T-helper 17 cell (primary cell): ENCODE measurements around the gene CRADD. TPM values are rescaled to one million over a fixed set of nuclear protein-coding genes. Genes with fewer than 3 reads are reported as not detected.

Experiments
- ATAC-seq: fragments of 150-1000 bp; cut with Tn5 transposase; 2 replicates; pipeline ENCODE4 v1.10.0; 2021; ENCODE audit warnings: mild to moderate bottlenecking, moderate library complexity
- DNase-seq, 3 donors: peaks; one replicate each; pipeline versions ENCODE4 v3.0.0 to v3.0.0-alpha.2; 2020 to 2021
- H3K9me3 ChIP-seq: one replicate; pipeline ENCODE4 v1.7.0; 2013; ENCODE audit warnings: low read length, mild to moderate bottlenecking; ENCODE audit not compliant: control insufficient read depth, poor library complexity, severe bottlenecking
- H3K27ac Mint-ChIP-seq: one replicate; pipeline ENCODE4 v1.8.0; 2022; ENCODE audit warnings: mild to moderate bottlenecking, moderate library complexity, mixed read lengths
- H3K27me3 Mint-ChIP-seq: one replicate; pipeline ENCODE4 v1.8.0; 2022; ENCODE audit warnings: mixed read lengths
- H3K36me3 Mint-ChIP-seq: one replicate; pipeline ENCODE4 v1.8.0; 2022; ENCODE audit warnings: low read depth, mixed read lengths
- H3K4me1 Mint-ChIP-seq: one replicate; pipeline ENCODE4 v1.8.0; 2022; ENCODE audit warnings: mild to moderate bottlenecking, mixed read lengths
- H3K4me3 Mint-ChIP-seq: one replicate; pipeline ENCODE4 v1.8.0; 2022; ENCODE audit warnings: mild to moderate bottlenecking, moderate library complexity, mixed read lengths
- total RNA-seq, 4 donors: library from RNA in 2 of 4; stranded (reverse) in 2 of 4; gene quantifications; one replicate each; pipeline ENCODE4 v1.2.3 and lab custom pipeline; 2022 to 2026

Gene CRADD
- total RNA-seq, 2 donors from 2014 or later: 13.0 to 14.4 TPM

DNA sequence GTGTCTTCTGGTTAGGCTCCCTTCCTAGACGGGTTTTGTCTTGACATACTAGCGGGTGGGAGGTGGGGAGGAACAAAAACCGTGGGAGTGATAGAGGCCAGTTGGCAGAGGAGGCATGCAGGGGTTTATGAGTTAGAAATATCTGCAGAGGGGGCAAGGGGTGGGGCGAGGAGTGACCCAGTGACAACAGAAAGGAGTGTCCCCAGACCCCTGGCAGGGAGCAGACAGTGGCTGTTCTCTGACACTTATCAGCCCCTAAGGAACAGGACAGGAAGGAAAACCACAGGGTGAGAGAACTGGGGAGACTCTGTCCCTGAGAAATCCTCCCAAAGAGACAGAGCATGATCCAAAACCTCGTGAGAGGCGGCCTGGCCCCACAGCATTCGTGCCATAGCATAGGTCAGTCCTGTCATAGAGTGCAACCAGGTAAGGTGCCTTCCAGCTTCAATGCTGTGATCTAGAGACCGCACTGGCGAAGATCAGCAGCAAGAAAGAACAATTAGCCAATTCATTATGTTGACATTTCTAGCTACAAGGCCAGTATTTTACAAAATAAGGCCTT, 141.4 kb downstream of the CRADD start:
- no peak for ATAC-seq
- Mint-ChIP-seq H3K4me3 (no peak overlapping the region), H3K36me3 (no peaks in the 10 kb centered on the region), H3K27ac (no peak overlapping the region), H3K27me3 (no peaks in the 10 kb centered on the region), H3K4me1 (peaks cover 3% of the 10 kb centered on the region)
- H3K9me3 ChIP-seq: no peaks in the 10 kb centered on the region
- DNase-seq: no peak

DNA sequence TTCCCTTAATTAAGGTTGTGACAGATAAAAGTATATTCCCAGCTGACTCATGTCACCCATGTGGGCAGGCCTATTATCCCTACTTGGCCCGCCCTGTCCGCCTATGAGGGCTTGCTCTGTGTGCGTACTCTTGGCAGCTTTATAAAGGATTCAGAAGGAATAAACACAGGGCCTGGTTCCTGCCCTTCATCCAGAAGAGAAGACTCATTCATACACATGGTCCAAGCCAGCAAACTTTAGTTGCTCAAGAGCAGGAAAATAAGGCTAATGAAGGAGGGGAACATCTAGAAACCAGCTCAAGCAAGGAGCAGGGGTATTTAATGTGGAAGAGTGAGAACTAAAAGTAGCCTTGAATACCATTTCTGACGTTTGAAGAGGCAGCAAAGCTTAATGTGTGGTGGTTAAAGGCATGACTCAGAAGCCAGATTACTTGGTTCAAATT, 141.9 kb downstream of the CRADD start:
- no peak overlapping the region for H3K4me3 Mint-ChIP-seq
- ATAC-seq: no peak

DNA sequence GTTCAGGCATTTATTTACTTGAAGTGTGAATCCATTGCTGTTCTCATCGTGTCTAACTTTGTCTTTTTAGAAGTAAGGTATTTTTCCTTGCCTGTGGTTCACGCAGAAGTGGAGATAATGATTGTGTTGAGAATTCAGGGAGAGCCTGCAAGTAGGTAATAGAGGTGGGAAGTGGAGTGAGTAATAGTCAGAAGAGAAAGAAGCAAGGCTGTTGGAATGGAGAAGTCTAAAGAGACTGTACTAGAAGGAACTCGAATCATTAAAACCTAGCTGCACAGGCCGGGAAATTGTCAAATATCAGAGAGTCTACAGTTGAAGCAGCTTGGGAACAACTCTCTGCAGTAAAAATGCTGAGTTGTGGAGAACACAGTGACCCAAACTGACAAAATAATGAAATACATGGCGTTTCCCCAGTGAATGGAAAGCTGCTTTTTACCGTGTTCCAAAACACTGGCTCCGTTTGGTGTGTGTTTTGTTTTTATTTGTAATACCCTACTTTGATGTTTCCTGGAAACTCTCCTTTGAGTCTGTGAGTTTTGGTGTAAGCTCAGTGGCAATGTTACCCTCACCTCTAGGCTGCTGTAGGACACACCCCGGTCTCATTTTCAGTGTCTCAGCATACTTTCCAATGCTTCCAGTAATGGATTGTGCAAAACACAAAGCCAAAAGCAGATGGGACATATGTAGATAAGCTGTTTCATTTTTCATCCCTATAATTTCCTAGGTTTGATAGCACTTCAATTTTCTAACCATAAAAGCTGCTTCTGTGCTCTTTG, 146.6 kb downstream of the CRADD start:
- Mint-ChIP-seq H3K36me3 (no peaks in the 10 kb centered on the region), H3K27me3 (no peaks in the 10 kb centered on the region), H3K4me1 (peaks cover 6% of the 10 kb centered on the region), H3K4me3 (no peak overlapping the region), H3K27ac (no peak overlapping the region)
- no peak for DNase-seq
- no peaks in the 10 kb centered on the region for H3K9me3 ChIP-seq
- ATAC-seq: no peak

More for the DNA sequence above, 141.9 kb downstream of the CRADD start:
- no peaks in the 10 kb centered on the region for H3K36me3 Mint-ChIP-seq
- H3K9me3 ChIP-seq: no peaks in the 10 kb centered on the region
- no peak for DNase-seq
- peaks cover 3% of the 10 kb centered on the region for H3K4me1 Mint-ChIP-seq
- H3K27ac Mint-ChIP-seq: no peak overlapping the region
- no peaks in the 10 kb centered on the region for H3K27me3 Mint-ChIP-seq

DNA sequence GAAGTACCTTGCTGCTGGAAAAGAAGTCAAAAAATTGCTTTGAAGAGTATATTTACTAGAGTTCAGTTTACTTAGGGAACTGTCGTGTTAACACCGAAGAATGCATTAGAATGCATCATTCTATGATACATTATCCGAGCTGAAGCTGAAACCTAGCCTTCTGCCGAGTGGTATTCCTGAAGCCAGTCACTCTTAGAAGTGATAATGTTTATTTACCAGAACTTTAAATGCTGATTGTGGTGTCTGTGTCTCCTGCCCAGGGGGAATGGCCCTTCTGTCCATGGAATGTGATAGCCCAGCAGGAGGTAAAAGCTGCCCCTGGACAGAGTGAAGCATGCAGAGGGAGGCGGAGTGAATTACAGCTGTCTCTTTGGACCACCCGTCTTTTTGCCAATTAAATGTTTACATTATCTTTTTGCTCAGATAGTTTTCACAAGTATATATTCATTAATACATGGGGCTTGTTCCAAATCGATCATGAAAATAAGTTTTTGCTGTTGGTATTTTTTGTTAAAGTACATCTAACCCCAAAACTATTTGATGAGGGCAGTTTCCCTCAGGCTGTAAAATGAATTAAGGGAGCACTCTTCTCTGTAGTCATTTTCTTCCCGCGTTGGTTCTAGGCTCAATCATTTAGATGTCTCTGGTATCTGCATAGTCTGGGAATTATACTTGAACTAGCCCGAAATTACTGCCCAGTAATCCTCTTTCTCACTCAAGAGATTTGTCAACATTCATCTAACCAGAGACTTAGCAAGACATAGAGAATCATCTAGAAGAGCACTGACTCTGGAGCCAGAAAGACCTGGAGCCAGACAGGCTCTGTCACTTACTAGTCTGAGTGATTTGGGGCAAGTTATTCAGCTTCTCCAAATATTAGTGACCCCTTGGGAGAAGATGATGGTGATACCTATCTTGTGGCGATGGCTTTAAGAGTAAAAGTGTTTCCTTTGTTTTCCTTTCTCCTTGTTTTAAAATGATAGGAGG, 147.6 kb downstream of the CRADD start:
- DNase-seq: no peak
- no peaks in the 10 kb centered on the region for H3K36me3 Mint-ChIP-seq
- no peaks in the 10 kb centered on the region for H3K9me3 ChIP-seq
- no peak for ATAC-seq
- H3K4me3 Mint-ChIP-seq: no peak overlapping the region
- H3K27ac Mint-ChIP-seq: no peak overlapping the region
- peaks cover 8% of the 10 kb centered on the region for H3K4me1 Mint-ChIP-seq
- H3K27me3 Mint-ChIP-seq: no peaks in the 10 kb centered on the region

DNA sequence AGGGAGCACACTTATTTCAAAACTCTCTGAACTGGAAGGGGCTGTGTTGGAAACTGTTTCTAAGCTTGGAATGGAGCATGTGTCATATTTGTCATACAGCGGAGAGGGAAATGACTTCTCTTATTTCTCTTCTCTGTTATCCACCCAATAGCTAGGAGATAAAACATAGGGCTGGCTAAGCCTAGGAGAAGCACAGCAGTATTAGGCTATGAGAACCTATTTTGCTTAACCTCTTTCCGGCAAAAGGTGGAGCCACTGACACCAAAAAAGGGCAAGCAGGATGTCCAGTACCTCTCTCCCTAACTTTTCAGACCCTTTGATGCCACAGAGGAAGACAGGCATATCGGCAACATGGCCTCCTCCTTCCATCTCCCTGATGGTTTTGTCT, 148.3 kb downstream of the CRADD start:
- no peak overlapping the region for H3K27ac Mint-ChIP-seq
- H3K36me3 Mint-ChIP-seq: no peaks in the 10 kb centered on the region
- no peaks in the 10 kb centered on the region for H3K9me3 ChIP-seq
- H3K27me3 Mint-ChIP-seq: no peaks in the 10 kb centered on the region
- peaks cover 8% of the 10 kb centered on the region for H3K4me1 Mint-ChIP-seq
- DNase-seq (no peak), ATAC-seq (no peak)
- no peak overlapping the region for H3K4me3 Mint-ChIP-seq

DNA sequence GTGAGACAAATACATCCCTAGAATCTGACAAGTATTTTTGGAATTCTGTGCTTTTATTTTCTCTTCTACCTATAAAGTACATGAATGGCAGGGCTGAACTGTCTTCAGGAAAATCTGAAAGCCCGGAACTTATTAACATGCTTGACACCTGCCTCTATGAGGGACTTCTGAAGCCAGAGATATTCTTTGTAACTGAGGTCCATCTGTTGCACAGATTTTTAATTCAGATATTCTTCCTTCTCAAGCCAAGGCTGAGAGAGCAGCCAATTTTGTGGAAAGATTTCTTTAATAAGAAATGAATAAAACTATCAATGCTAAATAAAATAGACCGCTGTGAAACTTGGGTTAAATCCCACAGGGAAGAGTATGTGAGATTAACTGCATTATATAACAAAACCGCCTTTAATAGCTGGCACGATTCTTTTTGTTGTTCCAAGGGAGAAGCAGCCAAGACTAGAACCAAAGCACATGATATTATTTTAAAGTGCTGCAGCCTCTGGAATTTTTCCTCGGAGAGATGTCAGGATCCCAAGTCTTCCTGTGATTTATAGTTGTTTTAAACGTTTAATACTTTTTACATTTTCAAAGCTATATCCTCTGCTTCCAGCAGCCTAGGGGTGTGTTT, 148.9 kb downstream of the CRADD start:
- DNase-seq: no peak

DNA sequence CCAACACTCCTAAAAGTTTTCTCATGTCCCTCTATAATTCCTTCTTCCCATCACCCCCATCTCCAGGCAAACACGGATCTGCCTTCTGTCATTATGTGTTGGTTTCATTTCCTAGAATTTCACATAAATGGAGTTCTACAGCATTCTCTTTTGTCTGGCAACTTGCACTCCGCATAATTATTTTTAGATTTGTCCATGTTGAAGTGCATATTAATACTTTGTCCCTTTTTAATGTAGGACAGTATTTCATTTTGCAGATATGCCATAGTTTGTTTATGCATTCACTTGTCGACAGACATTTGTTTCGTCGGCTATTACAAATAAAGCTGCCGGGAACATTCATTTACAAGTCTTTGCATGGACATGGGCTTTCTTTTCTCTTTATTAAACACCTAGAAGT, 150.0 kb downstream of the CRADD start:
- H3K4me3 Mint-ChIP-seq: no peak overlapping the region
- DNase-seq: no peak
- H3K9me3 ChIP-seq: no peaks in the 10 kb centered on the region
- H3K36me3 Mint-ChIP-seq: no peaks in the 10 kb centered on the region
- no peaks in the 10 kb centered on the region for H3K27me3 Mint-ChIP-seq
- peaks cover 8% of the 10 kb centered on the region for H3K4me1 Mint-ChIP-seq
- H3K27ac Mint-ChIP-seq: no peak overlapping the region
- no peak for ATAC-seq

More for the DNA sequence above, 148.9 kb downstream of the CRADD start:
- no peak for ATAC-seq
- no peak overlapping the region for H3K4me3 Mint-ChIP-seq
- peaks cover 8% of the 10 kb centered on the region for H3K4me1 Mint-ChIP-seq
- no peak overlapping the region for H3K27ac Mint-ChIP-seq
- H3K9me3 ChIP-seq: no peaks in the 10 kb centered on the region
- H3K27me3 Mint-ChIP-seq: no peaks in the 10 kb centered on the region
- no peaks in the 10 kb centered on the region for H3K36me3 Mint-ChIP-seq

DNA sequence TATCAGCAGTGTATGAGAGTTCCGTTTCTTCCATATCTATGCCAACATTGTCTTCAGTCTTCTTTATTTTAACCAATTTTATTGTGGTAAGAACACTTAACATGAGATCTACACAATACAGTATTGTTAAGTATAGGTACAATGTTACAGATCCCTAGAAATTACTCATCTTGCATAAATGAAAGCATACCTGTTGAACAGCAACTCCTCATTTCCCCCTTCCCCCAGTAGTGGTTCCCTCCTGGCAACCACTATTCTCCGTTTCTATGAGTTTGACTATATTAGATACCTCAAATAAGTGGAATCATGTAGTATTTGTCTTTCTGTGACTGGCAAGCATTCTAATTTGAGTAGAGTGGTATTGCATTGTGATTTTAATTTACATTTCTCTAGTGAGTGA, 150.5 kb downstream of the CRADD start:
- DNase-seq (no peak), ATAC-seq (no peak)
- peaks cover 5% of the 10 kb centered on the region for H3K4me1 Mint-ChIP-seq
- no peaks in the 10 kb centered on the region for H3K27me3 Mint-ChIP-seq
- no peaks in the 10 kb centered on the region for H3K9me3 ChIP-seq
- no peaks in the 10 kb centered on the region for H3K36me3 Mint-ChIP-seq
- H3K4me3 Mint-ChIP-seq: no peak overlapping the region
- H3K27ac Mint-ChIP-seq: no peak overlapping the region

DNA sequence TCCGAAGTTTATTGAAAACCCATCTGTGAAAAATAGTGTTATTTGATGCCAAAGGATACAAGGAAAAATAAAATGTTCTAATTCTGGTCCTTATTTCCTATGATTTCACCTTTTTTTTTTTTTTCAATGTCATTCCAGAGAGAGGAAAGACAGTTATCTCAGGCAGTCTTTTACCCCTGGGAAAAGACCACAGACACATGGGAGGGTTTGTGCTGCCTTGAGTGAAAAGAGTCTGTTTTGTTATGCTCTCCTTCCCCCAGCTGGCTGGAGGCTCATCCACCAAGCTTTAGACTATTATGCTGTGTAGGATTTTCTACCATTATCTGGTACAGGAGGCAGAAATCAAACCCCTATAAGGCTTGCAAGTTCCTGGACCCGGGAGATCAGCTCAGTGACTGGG, 151.8 kb downstream of the CRADD start:
- Mint-ChIP-seq H3K4me1 (peaks cover 6% of the 10 kb centered on the region), H3K36me3 (no peaks in the 10 kb centered on the region), H3K27me3 (no peaks in the 10 kb centered on the region), H3K27ac (no peak overlapping the region), H3K4me3 (no peak overlapping the region)
- DNase-seq (no peak), ATAC-seq (no peak)
- H3K9me3 ChIP-seq: no peaks in the 10 kb centered on the region

DNA sequence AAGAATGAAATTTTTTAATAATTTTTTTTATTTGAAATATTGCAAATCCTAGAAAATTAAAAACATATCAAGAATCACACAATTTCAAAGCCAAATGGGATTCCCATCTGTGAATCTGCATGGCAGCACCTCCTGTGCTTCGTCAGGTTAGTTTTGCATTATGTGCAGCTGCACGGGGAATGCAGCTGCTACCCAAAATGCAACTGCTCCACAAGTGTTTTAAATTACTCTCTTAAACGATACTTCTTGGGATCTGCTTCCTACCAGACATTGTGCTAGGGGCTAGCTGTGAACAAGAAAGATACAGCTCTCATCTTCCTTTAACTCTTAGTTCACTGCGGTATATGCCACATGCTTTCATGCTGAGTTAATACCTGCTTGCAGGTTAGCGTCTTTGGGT, 154.2 kb downstream of the CRADD start:
- H3K27me3 Mint-ChIP-seq: no peaks in the 10 kb centered on the region
- peaks cover 8% of the 10 kb centered on the region for H3K4me1 Mint-ChIP-seq
- ATAC-seq: no peak
- no peak overlapping the region for H3K27ac Mint-ChIP-seq
- no peaks in the 10 kb centered on the region for H3K9me3 ChIP-seq
- no peak overlapping the region for H3K4me3 Mint-ChIP-seq
- H3K36me3 Mint-ChIP-seq: no peaks in the 10 kb centered on the region
- no peak for DNase-seq

DNA sequence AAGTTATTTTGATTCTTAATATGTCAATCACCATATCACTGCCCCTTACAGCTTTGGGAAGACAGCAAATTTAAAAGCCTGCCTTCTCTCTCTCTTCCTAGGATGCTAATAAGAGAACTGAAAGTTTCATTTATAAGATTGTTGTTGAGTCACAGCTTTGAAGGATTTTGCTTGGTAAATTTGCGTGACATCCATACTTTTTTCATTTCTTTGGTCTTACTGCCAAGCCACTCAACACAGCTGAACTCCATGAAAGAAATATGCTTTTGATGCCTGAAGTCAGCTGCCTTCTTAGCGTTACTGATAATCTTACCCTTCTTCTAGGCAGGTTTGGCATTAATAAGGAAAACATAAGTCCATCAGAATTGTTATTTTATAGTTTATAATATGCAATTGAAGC, 155.0 kb downstream of the CRADD start:
- Mint-ChIP-seq H3K36me3 (peaks cover 3% of the 10 kb centered on the region), H3K27me3 (no peaks in the 10 kb centered on the region), H3K27ac (no peak overlapping the region), H3K4me3 (no peak overlapping the region), H3K4me1 (peaks cover 8% of the 10 kb centered on the region)
- H3K9me3 ChIP-seq: no peaks in the 10 kb centered on the region
- no peak for DNase-seq
- no peak for ATAC-seq

DNA sequence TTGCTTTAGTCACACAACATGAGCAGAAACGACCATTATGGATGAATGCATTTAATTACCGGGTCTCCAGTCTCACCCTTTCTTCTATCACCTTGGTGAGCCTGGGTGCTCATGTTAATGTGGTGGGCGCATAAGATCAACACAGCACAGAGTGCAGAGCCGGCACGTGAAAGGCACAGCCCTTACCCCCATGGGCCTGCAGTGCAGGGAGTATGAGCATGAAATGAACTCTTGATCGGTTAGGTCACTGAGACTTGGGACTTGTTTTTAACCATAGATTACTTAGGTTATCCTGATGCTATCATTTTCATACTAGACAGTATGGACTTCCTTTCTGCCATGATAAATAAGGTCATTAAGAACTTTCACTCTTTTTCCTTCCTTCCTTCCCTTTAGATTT, 156.8 kb downstream of the CRADD start:
- Mint-ChIP-seq H3K36me3 (peaks cover 8% of the 10 kb centered on the region), H3K27me3 (no peaks in the 10 kb centered on the region), H3K4me3 (no peak overlapping the region), H3K4me1 (peaks cover 7% of the 10 kb centered on the region), H3K27ac (no peak overlapping the region)
- no peaks in the 10 kb centered on the region for H3K9me3 ChIP-seq
- ATAC-seq (no peak), DNase-seq (no peak)
